C4-2B (cell line): ENCODE measurements around the gene LPP.

Source experiments
- CTCF ChIP-seq: fragments of 450-650 bp; conservative IDR thresholded peaks from 2 replicates; pipeline ENCODE4 v1.5.1; 2017; ENCODE audit warnings: mild to moderate bottlenecking
- ZFX ChIP-seq: fragments of 450-650 bp; IDR thresholded peaks from 2 replicates; pipeline ENCODE4 v1.6.1; 2017

GRCh38 chr3:188452158-188452772, 298.3 kb downstream of the LPP start:
- TF ChIP-seq CTCF (no peak), ZFX (no peak)
